ENCODE measurements around the gene STIMATE. TPM values are rescaled to one million over a fixed set of nuclear protein-coding genes. Genes with fewer than 3 reads are reported as not detected.

Gene STIMATE
- total RNA-seq, 3 donors from 2014 or later (not counting 1 experiment from before 2014, with no cell fraction given), result 24.6 to 35.0 (median 33.1) TPM

- Histone ChIP-seq H3K36me3 (ENCODE audit: control insufficient read depth, insufficient read depth, low read length) (peaks cover 45% of the 10 kb centered on the region), H3K27me3 (ENCODE audit: control insufficient read depth, insufficient read depth, low read length) (no peaks in the 10 kb centered on the region), H3K9me3 (ENCODE audit: control insufficient read depth, insufficient read depth, low read length) (no peaks in the 10 kb centered on the region), H3K4me1 (ENCODE audit: control insufficient read depth, insufficient read depth, low read length) (no peaks in the 10 kb centered on the region), H3K27ac (ENCODE audit: low read length) (no peak overlapping the region), H3K4me3 (ENCODE audit: low read length) (no peak overlapping the region)
- Mint-ChIP-seq H3K4me3 (no peak overlapping the region), H3K27me3 (ENCODE audit: low read depth in 2 of 2) (no peaks in the 10 kb centered on the region), H3K27ac (no peak overlapping the region), H3K4me1 (no peaks in the 10 kb centered on the region), H3K9me3 (no peaks in the 10 kb centered on the region), H3K36me3 (peaks cover 14% of the 10 kb centered on the region)
- ATAC-seq (no peak), DNase-seq (no peak)
- WGBS (ENCODE audit: insufficient coverage), result 100% methylated on average over 4 of the region's 5 CpGs
- intact Hi-C loops (cut with micrococcal nuclease), result no loop called here
- TF ChIP-seq CTCF (IDR thresholded peaks at IDR 0.05), result no peak
Observed at GRCh38 chr3:52907497-52907896, 10.1 kb upstream of the STIMATE start.

GRCh38 chr3:52904552-52904951, 7.2 kb upstream of the STIMATE start:
- no peak for TF ChIP-seq CTCF (IDR thresholded peaks at IDR 0.05)
- no peaks in the 10 kb centered on the region for H3K27me3 Mint-ChIP-seq (ENCODE audit: low read depth in 2 of 2)
- DNase-seq (no peak), ATAC-seq (no peak)
- H3K27ac ChIP-seq (ENCODE audit: low read length), result no peak overlapping the region
- H3K36me3 ChIP-seq (ENCODE audit: control insufficient read depth, insufficient read depth, low read length), result peaks cover 37% of the 10 kb centered on the region
- intact Hi-C loops (cut with micrococcal nuclease), result no loop called here
- no peaks in the 10 kb centered on the region for H3K9me3 Mint-ChIP-seq
- no peak overlapping the region for H3K4me3 ChIP-seq (ENCODE audit: low read length)
- H3K27ac Mint-ChIP-seq, result no peak overlapping the region
- H3K4me1 Mint-ChIP-seq, result no peaks in the 10 kb centered on the region
- no peaks in the 10 kb centered on the region for H3K9me3 ChIP-seq (ENCODE audit: control insufficient read depth, insufficient read depth, low read length)
- 100% methylated on average over 1 of the region's 1 CpG for WGBS (ENCODE audit: insufficient coverage)
- H3K4me3 Mint-ChIP-seq, result no peak overlapping the region
- H3K36me3 Mint-ChIP-seq, result peaks cover 14% of the 10 kb centered on the region
- no peaks in the 10 kb centered on the region for H3K27me3 ChIP-seq (ENCODE audit: control insufficient read depth, insufficient read depth, low read length)
- no peaks in the 10 kb centered on the region for H3K4me1 ChIP-seq (ENCODE audit: control insufficient read depth, insufficient read depth, low read length)

GRCh38 chr3:52904000-52904399, 6.7 kb upstream of the STIMATE start:
- Histone ChIP-seq H3K27ac (ENCODE audit: low read length) (no peak overlapping the region), H3K27me3 (ENCODE audit: control insufficient read depth, insufficient read depth, low read length) (no peaks in the 10 kb centered on the region), H3K4me1 (ENCODE audit: control insufficient read depth, insufficient read depth, low read length) (no peaks in the 10 kb centered on the region), H3K4me3 (ENCODE audit: low read length) (no peak overlapping the region), H3K9me3 (ENCODE audit: control insufficient read depth, insufficient read depth, low read length) (no peaks in the 10 kb centered on the region), H3K36me3 (ENCODE audit: control insufficient read depth, insufficient read depth, low read length) (peaks cover 34% of the 10 kb centered on the region)
- no peak for DNase-seq
- no peak for ATAC-seq
- H3K4me1 Mint-ChIP-seq, result no peaks in the 10 kb centered on the region
- intact Hi-C loops (cut with micrococcal nuclease), result no loop called here
- WGBS (ENCODE audit: insufficient coverage), result 100% methylated on average over 3 of the region's 3 CpGs
- H3K27me3 Mint-ChIP-seq (ENCODE audit: low read depth in 2 of 2), result no peaks in the 10 kb centered on the region
- TF ChIP-seq CTCF (IDR thresholded peaks at IDR 0.05), result no peak
- H3K9me3 Mint-ChIP-seq, result no peaks in the 10 kb centered on the region
- peaks cover 14% of the 10 kb centered on the region for H3K36me3 Mint-ChIP-seq
- H3K27ac Mint-ChIP-seq, result no peak overlapping the region
- H3K4me3 Mint-ChIP-seq, result no peak overlapping the region

- Mint-ChIP-seq H3K9me3 (no peaks in the 10 kb centered on the region), H3K27ac (peak overlapping the region; percentile 51 to 92), H3K4me1 (peaks cover 32 to 44% of the 10 kb centered on the region in 2 donors), H3K27me3 (ENCODE audit: low read depth in 2 of 2) (no peaks in the 10 kb centered on the region), H3K36me3 (no peaks in the 10 kb centered on the region), H3K4me3 (peak overlapping the region; percentile 90)
- peak overlapping the region; percentile 8 for H3K27ac ChIP-seq (ENCODE audit: low read length)
- no peaks in the 10 kb centered on the region for H3K27me3 ChIP-seq (ENCODE audit: control insufficient read depth, insufficient read depth, low read length)
- 13% methylated on average over 9 of the region's 9 CpGs for WGBS (ENCODE audit: insufficient coverage)
- H3K9me3 ChIP-seq (ENCODE audit: control insufficient read depth, insufficient read depth, low read length), result no peaks in the 10 kb centered on the region
- peaks cover 40% of the 10 kb centered on the region for H3K4me1 ChIP-seq (ENCODE audit: control insufficient read depth, insufficient read depth, low read length)
- peak in 1 of 2 donors; percentile 21 for DNase-seq
- intact Hi-C loops (cut with micrococcal nuclease), result no loop called here
- peak overlapping the region; percentile 69 for H3K4me3 ChIP-seq (ENCODE audit: low read length)
- TF ChIP-seq CTCF (IDR thresholded peaks at IDR 0.05), result no peak
- ATAC-seq, result no peak
- no peaks in the 10 kb centered on the region for H3K36me3 ChIP-seq (ENCODE audit: control insufficient read depth, insufficient read depth, low read length)
Observed at GRCh38 chr3:52896613-52897012, 735 bp downstream of the STIMATE start.

All from natural killer cell (primary cell).